MM.1S (cell line): ENCODE data around the gene RGS4.

Experiments used
- DNase-seq: peaks from one replicate; pipeline ENCODE4 v3.0.0-alpha.2; 2015
- H2AFZ ChIP-seq: fragments of 300-600 bp; sonication (generic); 2 replicates; pipeline ENCODE4 v1.6.0; 2016; ENCODE audit warnings: antibody characterized with exemption, low read length
- H3F3A ChIP-seq: fragments of 300-600 bp; sonication (generic); 2 replicates; pipeline ENCODE4 v1.6.1; 2016; ENCODE audit warnings: mild to moderate bottlenecking, antibody characterized with exemption, low read length, moderate library complexity, mixed read lengths; ENCODE audit not compliant: insufficient read depth
- H3K27ac ChIP-seq: fragments of 300-600 bp; sonication (generic); 2 replicates; pipeline ENCODE4 v1.5.1; 2016; ENCODE audit warnings: mild to moderate bottlenecking, low read length
- H3K27me3 ChIP-seq: fragments of 300-600 bp; sonication (generic); replicated peaks from 2 replicates; pipeline ENCODE4 v1.6.0; 2016; ENCODE audit warnings: low read length; ENCODE audit not compliant: insufficient read depth
- H3K36me3 ChIP-seq: fragments of 300-600 bp; sonication (generic); replicated peaks from 2 replicates; pipeline ENCODE4 v1.6.1; 2016; ENCODE audit warnings: mild to moderate bottlenecking, low read length, mixed read lengths; ENCODE audit not compliant: insufficient read depth
- H3K4me1 ChIP-seq: fragments of 300-600 bp; sonication (generic); 2 replicates; pipeline ENCODE4 v1.6.1; 2016; ENCODE audit warnings: low read length, mixed read lengths
- H3K4me2 ChIP-seq: fragments of 300-600 bp; sonication (generic); 2 replicates; pipeline ENCODE4 v1.6.0; 2016; ENCODE audit warnings: low read depth, low read length
- H3K4me3 ChIP-seq: fragments of 300-600 bp; sonication (generic); 2 replicates; pipeline ENCODE4 v1.5.1; 2016; ENCODE audit warnings: low read length, mixed read lengths
- H3K79me2 ChIP-seq: fragments of 300-600 bp; sonication (generic); 2 replicates; pipeline ENCODE4 v1.6.1; 2016; ENCODE audit warnings: mixed run types, low read length, mixed read lengths
- H3K9ac ChIP-seq: fragments of 300-600 bp; sonication (generic); 2 replicates; pipeline ENCODE4 v1.6.1; 2016; ENCODE audit warnings: low read length, mixed read lengths
- H3K9me2 ChIP-seq: fragments of 300-600 bp; sonication (generic); replicated peaks from 2 replicates; pipeline ENCODE4 v1.6.1; 2016; ENCODE audit warnings: mild to moderate bottlenecking, low read length, mixed read lengths; ENCODE audit not compliant: insufficient read depth
- H3K9me3 ChIP-seq: fragments of 300-600 bp; sonication (generic); replicated peaks from 2 replicates; pipeline ENCODE4 v1.6.1; 2016; ENCODE audit warnings: mild to moderate bottlenecking, low read length, mixed read lengths; ENCODE audit not compliant: insufficient read depth
- H4K20me1 ChIP-seq: fragments of 300-600 bp; sonication (generic); 2 replicates; pipeline ENCODE4 v1.6.1; 2016; ENCODE audit warnings: mild to moderate bottlenecking, low read length, moderate library complexity, mixed read lengths; ENCODE audit not compliant: insufficient read depth
- EZH2 ChIP-seq: fragments of 300-600 bp; sonication (generic); optimal IDR thresholded peaks from 2 replicates; pipeline ENCODE3; 2017; ENCODE audit warnings: low read depth, mild to moderate bottlenecking, antibody characterized with exemption, low read length, mixed read lengths
- EZH2phosphoT487 ChIP-seq: fragments of 300-600 bp; sonication (generic); IDR thresholded peaks from 2 replicates; pipeline ENCODE4 v1.6.1; 2018; ENCODE audit warnings: antibody characterized with exemption, low read length
- TF ChIP-seq, protein P1 (sequence below): fragments of 300-600 bp; sonication (generic); IDR thresholded peaks from 2 replicates; pipeline ENCODE4 v1.5.1; 2016; ENCODE audit warnings: antibody characterized with exemption, low read length, mixed read lengths

The RGS4 gene

DNA sequence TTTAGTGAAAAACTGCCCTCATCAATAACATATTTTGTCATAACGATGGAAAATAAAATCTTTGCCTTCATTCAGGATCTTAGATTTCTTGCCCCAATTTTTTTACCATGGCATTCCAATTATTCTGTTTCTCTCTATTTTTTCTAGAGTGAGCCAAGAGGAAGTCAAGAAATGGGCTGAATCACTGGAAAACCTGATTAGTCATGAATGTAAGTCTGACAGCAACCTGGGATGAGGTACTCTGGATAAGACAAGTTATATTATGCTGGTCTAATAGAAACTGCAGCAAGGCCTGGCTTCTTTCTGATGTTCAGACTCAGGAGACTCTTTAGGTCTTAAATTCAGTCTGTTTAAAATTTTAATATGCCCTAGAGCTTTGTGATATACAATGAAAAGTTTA, 3.5 kb downstream of the RGS4 start:
- H4K20me1 ChIP-seq = no peaks in the 10 kb centered on the region
- no peak overlapping the region for H3K27ac ChIP-seq
- no peak for DNase-seq
- no peaks in the 10 kb centered on the region for H3K36me3 ChIP-seq
- no peaks in the 10 kb centered on the region for H3K9me3 ChIP-seq
- no peak overlapping the region for H3K9ac ChIP-seq
- TF ChIP-seq EZH2 (no peak), EZH2phosphoT487 (no peak)
- TF ChIP-seq, protein P1, sequence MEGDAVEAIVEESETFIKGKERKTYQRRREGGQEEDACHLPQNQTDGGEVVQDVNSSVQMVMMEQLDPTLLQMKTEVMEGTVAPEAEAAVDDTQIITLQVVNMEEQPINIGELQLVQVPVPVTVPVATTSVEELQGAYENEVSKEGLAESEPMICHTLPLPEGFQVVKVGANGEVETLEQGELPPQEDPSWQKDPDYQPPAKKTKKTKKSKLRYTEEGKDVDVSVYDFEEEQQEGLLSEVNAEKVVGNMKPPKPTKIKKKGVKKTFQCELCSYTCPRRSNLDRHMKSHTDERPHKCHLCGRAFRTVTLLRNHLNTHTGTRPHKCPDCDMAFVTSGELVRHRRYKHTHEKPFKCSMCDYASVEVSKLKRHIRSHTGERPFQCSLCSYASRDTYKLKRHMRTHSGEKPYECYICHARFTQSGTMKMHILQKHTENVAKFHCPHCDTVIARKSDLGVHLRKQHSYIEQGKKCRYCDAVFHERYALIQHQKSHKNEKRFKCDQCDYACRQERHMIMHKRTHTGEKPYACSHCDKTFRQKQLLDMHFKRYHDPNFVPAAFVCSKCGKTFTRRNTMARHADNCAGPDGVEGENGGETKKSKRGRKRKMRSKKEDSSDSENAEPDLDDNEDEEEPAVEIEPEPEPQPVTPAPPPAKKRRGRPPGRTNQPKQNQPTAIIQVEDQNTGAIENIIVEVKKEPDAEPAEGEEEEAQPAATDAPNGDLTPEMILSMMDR = no peak
- no peaks in the 10 kb centered on the region for H3K9me2 ChIP-seq
- no peak overlapping the region for H3K4me3 ChIP-seq
- H3K79me2 ChIP-seq = no peaks in the 10 kb centered on the region
- H3K4me2 ChIP-seq = no peak overlapping the region
- H3F3A ChIP-seq = no peaks in the 10 kb centered on the region
- no peaks in the 10 kb centered on the region for H3K4me1 ChIP-seq
- no peaks in the 10 kb centered on the region for H3K27me3 ChIP-seq
- no peak overlapping the region for H2AFZ ChIP-seq

DNA sequence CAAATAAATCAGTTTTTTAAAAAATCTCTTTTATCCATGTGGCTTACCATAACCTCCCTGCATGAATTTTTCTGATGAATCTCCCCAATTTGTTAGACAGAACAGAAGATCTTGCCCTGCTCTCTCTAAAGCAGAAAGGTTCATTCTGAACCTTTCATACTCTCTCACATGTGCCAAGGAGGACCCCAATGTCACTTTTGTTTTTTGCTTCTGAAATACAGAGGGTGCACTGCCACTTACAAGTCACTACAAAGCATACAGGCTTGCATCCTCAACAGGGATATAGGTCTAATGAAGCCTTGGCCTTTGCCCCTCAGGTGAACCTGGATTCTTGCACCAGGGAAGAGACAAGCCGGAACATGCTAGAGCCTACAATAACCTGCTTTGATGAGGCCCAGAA, 4.8 kb downstream of the RGS4 start:
- no peak overlapping the region for H3K27ac ChIP-seq
- H3K36me3 ChIP-seq = no peaks in the 10 kb centered on the region
- H4K20me1 ChIP-seq = no peaks in the 10 kb centered on the region
- TF ChIP-seq, protein P1 = no peak
- TF ChIP-seq EZH2 (no peak), EZH2phosphoT487 (no peak)
- H3K4me2 ChIP-seq = no peak overlapping the region
- H3K9me3 ChIP-seq = no peaks in the 10 kb centered on the region
- no peaks in the 10 kb centered on the region for H3K9me2 ChIP-seq
- H3K79me2 ChIP-seq = no peaks in the 10 kb centered on the region
- H2AFZ ChIP-seq = no peak overlapping the region
- H3K9ac ChIP-seq = no peak overlapping the region
- no peaks in the 10 kb centered on the region for H3K27me3 ChIP-seq
- no peak for DNase-seq
- no peak overlapping the region for H3K4me3 ChIP-seq
- H3K4me1 ChIP-seq = no peaks in the 10 kb centered on the region
- H3F3A ChIP-seq = no peaks in the 10 kb centered on the region

DNA sequence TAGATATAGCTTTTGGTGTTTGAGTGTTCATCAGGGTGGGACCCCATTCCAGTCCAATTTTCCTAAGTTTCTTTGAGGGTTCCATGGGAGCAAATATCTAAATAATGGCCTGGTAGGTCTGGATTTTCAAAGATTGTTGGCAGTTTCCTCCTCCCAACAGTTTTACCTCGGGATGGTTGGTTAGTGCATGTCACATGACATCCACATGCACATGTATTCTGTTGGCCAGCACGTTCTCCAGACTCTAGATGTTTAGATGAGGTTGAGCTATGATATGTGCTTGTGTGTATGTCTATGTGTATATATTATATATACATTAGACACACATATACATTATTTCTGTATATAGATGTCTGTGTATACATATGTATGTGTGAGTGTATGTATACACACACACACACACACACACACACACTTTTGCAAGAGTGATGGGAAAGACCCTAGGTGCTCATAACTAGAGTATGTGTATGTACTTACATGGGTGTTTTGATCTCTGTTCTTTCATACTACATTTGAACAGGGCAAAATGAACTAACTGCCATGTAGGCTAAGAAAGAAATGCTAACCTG, 5.6 kb downstream of the RGS4 start:
- H3K4me2 ChIP-seq = no peak overlapping the region
- H3K27me3 ChIP-seq = no peaks in the 10 kb centered on the region
- no peaks in the 10 kb centered on the region for H4K20me1 ChIP-seq
- no peaks in the 10 kb centered on the region for H3K9me3 ChIP-seq
- no peak overlapping the region for H2AFZ ChIP-seq
- TF ChIP-seq, protein P1 = no peak
- no peak for TF ChIP-seq EZH2
- TF ChIP-seq EZH2phosphoT487 = no peak
- no peak overlapping the region for H3K9ac ChIP-seq
- no peaks in the 10 kb centered on the region for H3K79me2 ChIP-seq
- DNase-seq = no peak
- H3K36me3 ChIP-seq = no peaks in the 10 kb centered on the region
- no peaks in the 10 kb centered on the region for H3F3A ChIP-seq
- no peak overlapping the region for H3K4me3 ChIP-seq
- H3K9me2 ChIP-seq = no peaks in the 10 kb centered on the region
- H3K27ac ChIP-seq = no peak overlapping the region
- no peaks in the 10 kb centered on the region for H3K4me1 ChIP-seq
